ENCODE measurements around the gene LAMA2. TPM values are rescaled to one million over a fixed set of nuclear protein-coding genes. Genes with fewer than 3 reads are reported as not detected.

LAMA2 gene
- total and polyA plus RNA-seq, 2 donors (not counting 3 experiments of a cell fraction or from before 2014, with no cell fraction given) = 0.51 to 0.75 TPM

GRCh38 chr6:129188306-129188705 lies 305.4 kb downstream of the LAMA2 start:
- dilution Hi-C loops (cut with MboI; ENCODE audit: extremely low pct_ligation_motif_present, low sequenced_read_pairs) (no loop called here), intact Hi-C loops (cut with micrococcal nuclease) (no loop called here)
- H3K9ac ChIP-seq (replicated peaks; ENCODE audit: extremely low read depth, insufficient read depth, low read length) = no peak overlapping the region
- H4K20me1 ChIP-seq (replicated peaks; ENCODE audit: control insufficient read depth, extremely low read depth, insufficient read depth, low read length) = no peaks in the 10 kb centered on the region
- FAIRE-seq (no peak), DNase-seq (ENCODE audit: low read depth, low spot score) (no peak)
- no peak overlapping the region for H3K4me2 ChIP-seq (ENCODE audit: insufficient read depth, low read length)
- no peaks in the 10 kb centered on the region for H3K9me1 ChIP-seq (replicated peaks; ENCODE audit: control insufficient read depth, extremely low read depth, insufficient read depth, low read length)
- H3K27ac ChIP-seq (ENCODE audit: insufficient read depth, low read depth, low read length) = no peak overlapping the region
- H3K79me2 ChIP-seq (ENCODE audit: control insufficient read depth, insufficient read depth, low read length) = no peaks in the 10 kb centered on the region
- TF ChIP-seq, protein P1, sequence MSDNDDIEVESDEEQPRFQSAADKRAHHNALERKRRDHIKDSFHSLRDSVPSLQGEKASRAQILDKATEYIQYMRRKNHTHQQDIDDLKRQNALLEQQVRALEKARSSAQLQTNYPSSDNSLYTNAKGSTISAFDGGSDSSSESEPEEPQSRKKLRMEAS (IDR thresholded peaks at IDR 0.05; ENCODE audit: insufficient read depth, insufficient read length) = no peak
- TF ChIP-seq MYC (IDR thresholded peaks at IDR 0.05; ENCODE audit: low read depth, low read length) (no peak), POLR2AphosphoS5 (IDR thresholded peaks at IDR 0.05; ENCODE audit: insufficient read depth, low read depth, low read length) (no peak), FOS (IDR thresholded peaks at IDR 0.05; ENCODE audit: borderline replicate concordance, insufficient read depth, low read length) (no peak), POLR2A (IDR thresholded peaks at IDR 0.05; ENCODE audit: low read depth, low read length) (no peak), GATA2 (IDR thresholded peaks at IDR 0.05; ENCODE audit: insufficient read depth, insufficient read length, low read depth, low read length) (no peak), EZH2 (IDR thresholded peaks at IDR 0.05; ENCODE audit: borderline replicate concordance, low read depth, low read length, severe bottlenecking) (no peak), JUN (IDR thresholded peaks at IDR 0.05; ENCODE audit: borderline replicate concordance, insufficient read depth, insufficient read length, low read depth) (no peak), CTCF (IDR thresholded peaks at IDR 0.05; ENCODE audit: extremely low read depth in 1 of 2, insufficient read depth in 1 of 2, low read depth in 1 of 2, low read length in 2 of 2) (no peak)
- CTCF ChIA-PET = interaction anchor here (1.4 kb wide), 3 partner anchors 9 to 55 kb away, joined by 3 to 5 read pairs (median 4); no protein-coding TSS in a partner anchor
- no peaks in the 10 kb centered on the region for H3K9me3 ChIP-seq (replicated peaks; ENCODE audit: control insufficient read depth, insufficient read depth, low read length)
- H3K27me3 ChIP-seq (ENCODE audit: control insufficient read depth in 2 of 2, insufficient read depth in 2 of 2, low read length in 2 of 2) = no peaks in the 10 kb centered on the region
- BruUV-seq (replicated peaks) = no TSS peak
- H3K4me3 ChIP-seq (replicated peaks in 1 of 3; ENCODE audit: insufficient read depth in 1 of 3, low read depth in 1 of 3, low read length in 3 of 3) = no peak overlapping the region
- peaks cover 10% of the 10 kb centered on the region for H3K4me1 ChIP-seq (ENCODE audit: control insufficient read depth, extremely low read depth, insufficient read depth, low read length)
- H2AFZ ChIP-seq (ENCODE audit: low read depth, low read length) = no peak overlapping the region
- POLR2A ChIA-PET = no interaction called here
- no peaks in the 10 kb centered on the region for H3K36me3 ChIP-seq (ENCODE audit: control insufficient read depth in 2 of 2, extremely low read depth in 1 of 2, insufficient read depth in 2 of 2, low read length in 2 of 2)

All from endothelial cell of umbilical vein (primary cell).